Kidney epithelial cell (primary cell): ENCODE results near the gene RPS18. TPM values are rescaled to one million over a fixed set of nuclear protein-coding genes. Genes with fewer than 3 reads are reported as not detected.

ENCODE experiments used
- DNase-seq: peaks from one replicate; pipeline ENCODE4 v3.0.0-alpha.2; 2010; ENCODE audit warnings: low read depth
- H3K27me3 ChIP-seq: 2 replicates; pipeline ENCODE4 v1.6.0; 2011; ENCODE audit warnings: low read length; ENCODE audit not compliant: control insufficient read depth, insufficient read depth
- H3K36me3 ChIP-seq: 2 replicates; pipeline ENCODE4 v1.5.1; 2011; ENCODE audit warnings: low read length; ENCODE audit not compliant: control insufficient read depth, insufficient read depth
- H3K4me3 ChIP-seq: 2 replicates; pipeline ENCODE4 v1.5.1; 2011; ENCODE audit warnings: low read depth, mild to moderate bottlenecking, control low read depth, low read length
- CTCF ChIP-seq: IDR thresholded peaks from 2 replicates; pipeline ENCODE4 v1.5.1; 2011; ENCODE audit warnings: mild to moderate bottlenecking, moderate library complexity, low read length, control low read depth, inconsistent platforms; ENCODE audit not compliant: insufficient read depth, poor library complexity, severe bottlenecking
- total RNA-seq: library from RNA; depleted of rRNA; stranded (reverse); fragments of >200 nt; gene quantifications from 2 replicates; pipeline ENCODE4 v1.2.3, GENCODE V29; 2015

The RPS18 gene
- total RNA-seq, 1 donor from 2014 or later: 7,360 TPM

GRCh38 chr6:33315793-33316602 lies 44.1 kb downstream of the RPS18 start:
- no peak for TF ChIP-seq CTCF
- Histone ChIP-seq H3K36me3 (peaks cover 8% of the 10 kb centered on the region), H3K27me3 (no peaks in the 10 kb centered on the region), H3K4me3 (no peak overlapping the region)
- no peak for DNase-seq

GRCh38 chr6:33316603-33317418 lies 44.9 kb downstream of the RPS18 start:
- Histone ChIP-seq H3K27me3 (no peaks in the 10 kb centered on the region), H3K36me3 (peaks cover 8% of the 10 kb centered on the region), H3K4me3 (peak overlapping the region; percentile 55)
- no peak for TF ChIP-seq CTCF
- DNase-seq: no peak

- TF ChIP-seq CTCF: no peak
- Histone ChIP-seq H3K36me3 (peaks cover 8% of the 10 kb centered on the region), H3K4me3 (peak overlapping the region; percentile 55), H3K27me3 (no peaks in the 10 kb centered on the region)
- no peak for DNase-seq
Observed at GRCh38 chr6:33317419-33317668, 45.5 kb downstream of the RPS18 start.

- TF ChIP-seq CTCF: no peak
- H3K4me3 ChIP-seq: peak within 1 kb of the TSS; percentile 55
- DNase-seq: peak; percentile 96
- no peaks in the 10 kb centered on the region for H3K27me3 ChIP-seq
- peaks cover 8% of the 10 kb centered on the region for H3K36me3 ChIP-seq
Observed at GRCh38 chr6:33317669-33318425, 46.0 kb downstream of the RPS18 start, which contains the start of gene ZBTB22. ZBTB22 (minus strand) TSS chr6:33317744; CDS start chr6:33316916, 828 bp downstream.

- Histone ChIP-seq H3K4me3 (peak overlapping the region; percentile 55), H3K27me3 (no peaks in the 10 kb centered on the region), H3K36me3 (peaks cover 8% of the 10 kb centered on the region)
- no peak for TF ChIP-seq CTCF
- DNase-seq: no peak
Observed at GRCh38 chr6:33318426-33319073, 46.7 kb downstream of the RPS18 start.
